Measurements from ENCODE around the gene TTC1.

GRCh38 chr5:160049099-160049498, 40.2 kb downstream of the TTC1 start:
- no peak for TF ChIP-seq TAF1 (IDR thresholded peaks at IDR 0.05; ENCODE audit: borderline replicate concordance, low read depth, low read length)
- TF ChIP-seq POLR2A (IDR thresholded peaks at IDR 0.05; ENCODE audit: low read depth, low read length): no peak
